ENCODE data around the gene COPZ2.

- TF ChIP-seq CTCF (IDR thresholded peaks at IDR 0.05; ENCODE audit: low read depth, low read length) = no peak
- no peak for TF ChIP-seq POLR2A (IDR thresholded peaks at IDR 0.05; ENCODE audit: extremely low read depth, insufficient read length)
Measured at GRCh38 chr17:48062273-48062672, 24.7 kb upstream of the COPZ2 start.
